ENCODE measurements around the gene PTPRN. TPM values are rescaled to one million over a fixed set of nuclear protein-coding genes. Genes with fewer than 3 reads are reported as not detected.

The PTPRN gene
- total RNA-seq, 1 donor from 2014 or later = 4.1 TPM

DNA sequence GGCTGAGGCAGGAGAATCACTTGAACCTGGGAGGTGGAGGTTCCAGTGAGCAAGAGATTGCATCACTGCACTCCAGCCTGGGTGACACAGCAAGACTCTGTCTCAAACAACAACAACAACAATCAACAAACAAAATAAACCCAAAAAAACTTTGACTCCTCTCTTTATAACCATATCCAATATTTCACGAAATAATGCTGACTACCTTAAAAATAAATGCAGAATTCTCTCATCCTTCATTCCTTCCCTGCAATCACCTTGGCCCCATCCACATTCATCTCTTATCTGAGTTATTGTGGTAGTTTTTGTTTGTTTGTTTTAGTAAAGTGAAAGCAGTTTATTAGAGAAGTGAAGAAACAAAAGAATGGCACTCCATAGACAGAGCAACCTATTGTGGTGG lies 3.2 kb downstream of the PTPRN start:
- H3K27ac Mint-ChIP-seq (ENCODE audit: unreplicated experiment) = no peak overlapping the region

DNA sequence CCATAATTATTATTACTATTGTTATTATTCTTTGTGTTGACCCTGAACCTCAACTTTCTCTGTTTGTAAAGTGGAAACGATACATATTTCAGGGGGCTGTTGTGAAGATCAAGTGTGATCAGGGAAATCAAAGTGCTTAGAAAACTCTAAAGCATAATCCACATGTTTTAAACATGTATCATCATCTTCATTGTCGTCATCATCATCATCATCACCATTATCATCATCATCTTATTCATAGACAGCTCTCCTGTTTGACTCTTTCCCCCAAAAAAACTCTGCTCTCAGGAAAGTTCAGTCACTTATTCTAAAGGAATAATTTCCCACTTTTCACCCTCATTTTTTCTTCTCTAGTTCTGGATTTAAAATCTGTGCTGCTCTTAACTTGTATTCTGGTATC lies 5.0 kb downstream of the PTPRN start:
- DNase-seq (ENCODE audit: low read depth, low spot score) = no peak
- no peaks in the 10 kb centered on the region for H3K4me1 Mint-ChIP-seq
- H3K9me3 Mint-ChIP-seq = no peaks in the 10 kb centered on the region
- H3K27ac Mint-ChIP-seq (ENCODE audit: unreplicated experiment) = no peak overlapping the region
- TF ChIP-seq, protein P1, sequence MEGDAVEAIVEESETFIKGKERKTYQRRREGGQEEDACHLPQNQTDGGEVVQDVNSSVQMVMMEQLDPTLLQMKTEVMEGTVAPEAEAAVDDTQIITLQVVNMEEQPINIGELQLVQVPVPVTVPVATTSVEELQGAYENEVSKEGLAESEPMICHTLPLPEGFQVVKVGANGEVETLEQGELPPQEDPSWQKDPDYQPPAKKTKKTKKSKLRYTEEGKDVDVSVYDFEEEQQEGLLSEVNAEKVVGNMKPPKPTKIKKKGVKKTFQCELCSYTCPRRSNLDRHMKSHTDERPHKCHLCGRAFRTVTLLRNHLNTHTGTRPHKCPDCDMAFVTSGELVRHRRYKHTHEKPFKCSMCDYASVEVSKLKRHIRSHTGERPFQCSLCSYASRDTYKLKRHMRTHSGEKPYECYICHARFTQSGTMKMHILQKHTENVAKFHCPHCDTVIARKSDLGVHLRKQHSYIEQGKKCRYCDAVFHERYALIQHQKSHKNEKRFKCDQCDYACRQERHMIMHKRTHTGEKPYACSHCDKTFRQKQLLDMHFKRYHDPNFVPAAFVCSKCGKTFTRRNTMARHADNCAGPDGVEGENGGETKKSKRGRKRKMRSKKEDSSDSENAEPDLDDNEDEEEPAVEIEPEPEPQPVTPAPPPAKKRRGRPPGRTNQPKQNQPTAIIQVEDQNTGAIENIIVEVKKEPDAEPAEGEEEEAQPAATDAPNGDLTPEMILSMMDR (conservative IDR thresholded peaks at IDR 0.05) = no peak
- no peak overlapping the region for H3K4me3 Mint-ChIP-seq
- no peaks in the 10 kb centered on the region for H3K36me3 Mint-ChIP-seq (ENCODE audit: low read depth)
- peaks cover 98% of the 10 kb centered on the region for H3K27me3 Mint-ChIP-seq (ENCODE audit: low read depth)

More for the DNA sequence above, 3.2 kb downstream of the PTPRN start:
- DNase-seq (ENCODE audit: low read depth, low spot score) = no peak
- peaks cover 97% of the 10 kb centered on the region for H3K27me3 Mint-ChIP-seq (ENCODE audit: low read depth)
- H3K36me3 Mint-ChIP-seq (ENCODE audit: low read depth) = no peaks in the 10 kb centered on the region
- H3K4me3 Mint-ChIP-seq = no peak overlapping the region
- H3K4me1 Mint-ChIP-seq = no peaks in the 10 kb centered on the region
- TF ChIP-seq, protein P1 (conservative IDR thresholded peaks at IDR 0.05) = no peak
- H3K9me3 Mint-ChIP-seq = no peaks in the 10 kb centered on the region

DNA sequence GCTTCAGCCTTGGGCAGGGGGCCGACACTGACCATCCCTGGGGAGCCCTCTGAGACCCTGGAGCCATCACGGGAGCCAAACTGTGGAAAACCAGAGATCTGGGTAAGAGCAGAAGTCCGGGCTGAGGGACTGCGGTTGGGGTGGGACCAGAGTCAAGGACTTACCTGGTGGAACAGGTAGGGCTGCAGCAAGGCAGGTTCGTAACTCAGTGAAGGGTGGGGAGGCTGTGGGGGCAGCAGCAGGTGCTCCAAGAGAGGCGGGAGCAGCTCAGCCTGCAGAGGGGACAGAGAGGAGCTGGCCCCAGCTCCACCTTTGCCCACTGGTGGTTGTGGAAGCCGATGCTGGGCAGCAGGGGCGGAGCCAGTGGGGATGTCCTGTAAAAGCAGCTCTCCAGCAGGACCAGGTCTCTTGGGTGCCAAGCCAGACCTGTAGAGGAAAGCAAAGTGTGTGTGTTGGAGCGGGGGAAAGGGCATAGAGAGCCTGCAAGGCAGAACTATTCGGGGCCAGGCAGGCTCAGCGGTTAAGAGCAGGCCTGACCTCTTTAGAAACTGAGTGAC lies 6.7 kb downstream of the PTPRN start:
- Mint-ChIP-seq H3K4me1 (no peaks in the 10 kb centered on the region), H3K27ac (ENCODE audit: unreplicated experiment) (no peak overlapping the region), H3K4me3 (no peak overlapping the region), H3K36me3 (ENCODE audit: low read depth) (no peaks in the 10 kb centered on the region), H3K9me3 (no peaks in the 10 kb centered on the region), H3K27me3 (ENCODE audit: low read depth) (peaks cover 96% of the 10 kb centered on the region)
- DNase-seq (ENCODE audit: low read depth, low spot score) = no peak
- TF ChIP-seq, protein P1 (conservative IDR thresholded peaks at IDR 0.05) = no peak

DNA sequence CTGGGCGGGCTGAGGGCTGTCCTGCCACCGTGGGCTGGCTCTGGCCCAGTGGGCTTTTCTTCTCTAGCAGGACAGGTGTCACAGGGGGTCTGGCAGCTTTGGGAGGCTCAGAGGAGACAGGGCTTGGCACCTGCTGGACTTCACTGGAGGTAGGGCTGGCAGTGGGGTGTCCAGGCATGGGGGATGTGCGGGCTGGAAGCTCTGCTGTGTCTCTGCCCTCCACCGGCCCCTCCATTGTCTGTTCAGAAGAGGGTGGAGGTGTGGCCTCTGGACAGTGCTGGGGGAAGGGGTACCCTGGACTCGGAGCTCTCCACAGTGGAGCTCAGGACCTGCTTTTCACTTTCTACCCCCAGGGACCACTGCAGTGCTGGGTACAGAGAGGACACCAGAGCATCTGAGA lies 9.2 kb downstream of the PTPRN start:
- TF ChIP-seq, protein P1 (conservative IDR thresholded peaks at IDR 0.05) = no peak
- no peak for DNase-seq (ENCODE audit: low read depth, low spot score)
- Mint-ChIP-seq H3K9me3 (no peaks in the 10 kb centered on the region), H3K36me3 (ENCODE audit: low read depth) (no peaks in the 10 kb centered on the region), H3K27ac (ENCODE audit: unreplicated experiment) (no peak overlapping the region), H3K27me3 (ENCODE audit: low read depth) (peaks cover 81% of the 10 kb centered on the region), H3K4me1 (no peaks in the 10 kb centered on the region), H3K4me3 (no peak overlapping the region)

DNA sequence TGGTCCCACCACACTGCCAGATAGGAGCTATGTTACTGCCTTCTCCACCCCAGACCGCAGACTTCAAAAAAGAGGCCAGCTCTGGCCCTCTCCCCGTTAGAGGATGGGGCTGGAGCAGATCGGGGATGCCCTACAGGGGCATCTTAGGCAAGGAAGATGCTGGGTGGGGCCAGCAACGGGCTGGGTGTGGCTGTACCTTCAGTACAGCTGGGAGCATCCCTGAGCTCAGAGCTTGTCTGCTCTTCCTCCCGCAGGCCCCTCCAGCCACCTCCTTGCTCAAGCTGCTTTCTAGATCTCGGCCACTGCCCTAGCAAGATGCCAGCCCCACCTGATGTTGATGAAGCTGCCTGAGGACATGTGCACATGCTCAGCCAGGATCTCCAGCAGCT lies 9.8 kb downstream of the PTPRN start:
- TF ChIP-seq, protein P1 (conservative IDR thresholded peaks at IDR 0.05) = no peak
- Mint-ChIP-seq H3K9me3 (no peaks in the 10 kb centered on the region), H3K4me1 (peaks cover 2% of the 10 kb centered on the region), H3K27ac (ENCODE audit: unreplicated experiment) (no peak overlapping the region), H3K4me3 (no peak overlapping the region), H3K36me3 (ENCODE audit: low read depth) (no peaks in the 10 kb centered on the region), H3K27me3 (ENCODE audit: low read depth) (peaks cover 75% of the 10 kb centered on the region)
- no peak for DNase-seq (ENCODE audit: low read depth, low spot score)

Measured in neural crest cell (in vitro differentiated cells).